BJ (cell line): ENCODE measurements around the gene ATP10B. TPM values are rescaled to one million over a fixed set of nuclear protein-coding genes. Genes with fewer than 3 reads are reported as not detected.
"Not testable (repeated sequence)": the region's sequence is repeated elsewhere in the genome, so short reads cannot be mapped to it uniquely, and the experiment has no call there.

Experiments used
- CTCF ChIA-PET: fragments of 350-600 bp; formaldehyde crosslinking; extraction: SDS; loops from one replicate; lab custom pipeline; 2021; ENCODE audit warnings: antibody characterized with exemption, inconsistent platforms; lab: Yijun Ruan, JAX
- POLR2A ChIA-PET: fragments of 300-600 bp; sonication (Branson Sonifier 250); formaldehyde crosslinking; extraction: SDS; loops from one replicate; lab custom pipeline; 2021; ENCODE audit warnings: antibody characterized with exemption; lab: Charles Lee
- DNase-seq: peaks from one replicate; pipeline ENCODE4 v3.0.0-alpha.2; 2011; ENCODE audit warnings: low read depth
- H3K27me3 ChIP-seq: 2 replicates; pipeline ENCODE4 v1.6.0; 2011; ENCODE audit warnings: low read length; ENCODE audit not compliant: control insufficient read depth, insufficient read depth
- H3K36me3 ChIP-seq: 2 replicates; pipeline ENCODE4 v1.5.1; 2011; ENCODE audit warnings: low read length; ENCODE audit not compliant: control insufficient read depth, insufficient read depth
- H3K4me3 ChIP-seq: 2 replicates; pipeline ENCODE4 v1.5.1; 2011; ENCODE audit warnings: low read depth, mild to moderate bottlenecking, control low read depth, low read length
- CTCF ChIP-seq: IDR thresholded peaks from 2 replicates; pipeline ENCODE4 v1.5.1; 2011; ENCODE audit warnings: low read depth, mild to moderate bottlenecking, control low read depth, inconsistent platforms, low read length, moderate library complexity; ENCODE audit not compliant: insufficient read depth
- polyA plus RNA-seq: library from polyadenylated mRNA; depleted of rRNA; stranded (reverse); fragments of >200 nt; gene quantifications from 2 replicates; pipeline ENCODE4 v1.2.3, GENCODE V29; 2011

The ATP10B gene
- polyA plus RNA-seq, 1 experiment, result not detected

GRCh38 chr5:160835818-160836528 is 16.0 kb downstream of the ATP10B start:
- POLR2A ChIA-PET, result no interaction called here
- CTCF ChIA-PET, result no interaction called here

GRCh38 chr5:160835376-160835775 is 16.6 kb downstream of the ATP10B start:
- Histone ChIP-seq H3K4me3 (no peak overlapping the region), H3K36me3 (no peaks in the 10 kb centered on the region), H3K27me3 (no peaks in the 10 kb centered on the region)
- no peak for DNase-seq
- CTCF ChIA-PET, result no interaction called here
- TF ChIP-seq CTCF, result no peak
- POLR2A ChIA-PET, result no interaction called here

More at GRCh38 chr5:160835818-160836528, 16.0 kb downstream of the ATP10B start:
- no peak for TF ChIP-seq CTCF
- H3K36me3 ChIP-seq, result no peaks in the 10 kb centered on the region
- no peak for DNase-seq
- no peaks in the 10 kb centered on the region for H3K27me3 ChIP-seq
- H3K4me3 ChIP-seq, result no peak overlapping the region

- DNase-seq, result no peak
- POLR2A ChIA-PET, result no interaction called here
- no peaks in the 10 kb centered on the region for H3K36me3 ChIP-seq
- no peak overlapping the region for H3K4me3 ChIP-seq
- H3K27me3 ChIP-seq, result no peaks in the 10 kb centered on the region
- no peak for TF ChIP-seq CTCF
- CTCF ChIA-PET, result no interaction called here
Observed at GRCh38 chr5:160833806-160834205, 18.2 kb downstream of the ATP10B start.

GRCh38 chr5:160831801-160832200 is 20.2 kb downstream of the ATP10B start:
- Histone ChIP-seq H3K36me3 (no peaks in the 10 kb centered on the region), H3K27me3 (no peaks in the 10 kb centered on the region), H3K4me3 (no peak overlapping the region)
- TF ChIP-seq CTCF, result no peak
- DNase-seq, result no peak
- CTCF ChIA-PET, result no interaction called here
- POLR2A ChIA-PET, result no interaction called here

- Histone ChIP-seq H3K36me3 (no peaks in the 10 kb centered on the region), H3K27me3 (no peaks in the 10 kb centered on the region), H3K4me3 (no peak overlapping the region)
- ChIA-PET POLR2A (no interaction called here), CTCF (no interaction called here)
- TF ChIP-seq CTCF, result no peak
- no peak for DNase-seq
Observed at GRCh38 chr5:160824301-160825001, 27.6 kb downstream of the ATP10B start.

- DNase-seq, POLR2A ChIA-PET, H3K27me3 ChIP-seq, H3K4me3 ChIP-seq, CTCF ChIA-PET, H3K36me3 ChIP-seq: not testable (repeated sequence)
Observed at GRCh38 chr5:160812996-160813395, 39.0 kb downstream of the ATP10B start.
